ENCODE data around the gene GALK2.

DNA sequence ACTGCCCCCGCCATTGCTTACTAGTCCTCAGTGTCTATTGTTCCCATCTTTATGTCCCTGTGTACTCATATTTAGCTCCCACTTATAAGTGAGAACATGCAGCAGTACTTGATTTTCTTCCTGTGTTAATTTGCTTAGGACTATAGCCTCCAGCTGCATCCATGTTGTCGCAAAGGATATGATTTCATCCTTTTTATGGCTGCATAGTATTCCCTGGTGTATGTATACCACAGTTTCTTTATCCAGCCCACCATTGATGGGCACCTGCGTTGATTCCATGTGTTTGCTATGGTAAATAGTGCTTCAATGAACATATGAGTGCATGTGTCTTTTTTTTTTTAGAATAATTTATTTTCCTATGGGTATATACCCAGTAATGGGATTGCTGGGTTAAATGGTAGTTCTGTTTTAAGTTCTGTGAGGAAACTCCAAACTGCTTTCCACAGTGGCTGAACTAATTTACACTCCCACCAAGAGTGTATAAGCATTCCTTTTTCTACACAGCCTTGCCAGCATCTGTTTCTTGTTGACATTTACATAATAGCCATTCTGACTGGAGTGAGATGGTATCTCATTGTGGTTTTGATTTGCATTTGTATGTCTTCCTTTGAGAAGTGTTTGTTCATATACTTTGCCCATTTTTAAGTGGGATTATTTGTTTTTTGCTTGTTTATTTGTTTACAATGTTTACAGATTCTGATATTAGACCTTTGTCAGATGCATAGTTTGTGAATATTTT is 53.7 kb downstream of the GALK2 start:
- no peak for TF ChIP-seq POLR2AphosphoS5 (IDR thresholded peaks at IDR 0.05; ENCODE audit: low read depth, low read length)
- TF ChIP-seq CTCF (IDR thresholded peaks at IDR 0.05), result no peak
- TF ChIP-seq, protein P1, sequence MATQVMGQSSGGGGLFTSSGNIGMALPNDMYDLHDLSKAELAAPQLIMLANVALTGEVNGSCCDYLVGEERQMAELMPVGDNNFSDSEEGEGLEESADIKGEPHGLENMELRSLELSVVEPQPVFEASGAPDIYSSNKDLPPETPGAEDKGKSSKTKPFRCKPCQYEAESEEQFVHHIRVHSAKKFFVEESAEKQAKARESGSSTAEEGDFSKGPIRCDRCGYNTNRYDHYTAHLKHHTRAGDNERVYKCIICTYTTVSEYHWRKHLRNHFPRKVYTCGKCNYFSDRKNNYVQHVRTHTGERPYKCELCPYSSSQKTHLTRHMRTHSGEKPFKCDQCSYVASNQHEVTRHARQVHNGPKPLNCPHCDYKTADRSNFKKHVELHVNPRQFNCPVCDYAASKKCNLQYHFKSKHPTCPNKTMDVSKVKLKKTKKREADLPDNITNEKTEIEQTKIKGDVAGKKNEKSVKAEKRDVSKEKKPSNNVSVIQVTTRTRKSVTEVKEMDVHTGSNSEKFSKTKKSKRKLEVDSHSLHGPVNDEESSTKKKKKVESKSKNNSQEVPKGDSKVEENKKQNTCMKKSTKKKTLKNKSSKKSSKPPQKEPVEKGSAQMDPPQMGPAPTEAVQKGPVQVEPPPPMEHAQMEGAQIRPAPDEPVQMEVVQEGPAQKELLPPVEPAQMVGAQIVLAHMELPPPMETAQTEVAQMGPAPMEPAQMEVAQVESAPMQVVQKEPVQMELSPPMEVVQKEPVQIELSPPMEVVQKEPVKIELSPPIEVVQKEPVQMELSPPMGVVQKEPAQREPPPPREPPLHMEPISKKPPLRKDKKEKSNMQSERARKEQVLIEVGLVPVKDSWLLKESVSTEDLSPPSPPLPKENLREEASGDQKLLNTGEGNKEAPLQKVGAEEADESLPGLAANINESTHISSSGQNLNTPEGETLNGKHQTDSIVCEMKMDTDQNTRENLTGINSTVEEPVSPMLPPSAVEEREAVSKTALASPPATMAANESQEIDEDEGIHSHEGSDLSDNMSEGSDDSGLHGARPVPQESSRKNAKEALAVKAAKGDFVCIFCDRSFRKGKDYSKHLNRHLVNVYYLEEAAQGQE (IDR thresholded peaks at IDR 0.05; ENCODE audit: insufficient read depth in 1 of 2, low read depth in 2 of 2, low read length in 1 of 2), result no peak
- TF ChIP-seq TCF7L2 (IDR thresholded peaks at IDR 0.05; ENCODE audit: low read depth, low read length), result no peak

Data from Panc1 (cell line).